Measurements from ENCODE around the gene C9orf43. TPM values are rescaled to one million over a fixed set of nuclear protein-coding genes. Genes with fewer than 3 reads are reported as not detected.
"Not testable (repeated sequence)": the region's sequence is repeated elsewhere in the genome, so short reads cannot be mapped to it uniquely, and the experiment has no call there.

The C9orf43 gene
- total RNA-seq, result under 1 TPM; 0.41 to 0.97 (median 0.61) TPM
- under 1 TPM; 0.52 to 0.72 TPM for polyA plus RNA-seq
- 0.94 reads per million for total RNA-seq

GRCh38 chr9:113410207-113410864 is at the start of gene C9orf43, which contains the start of gene POLE3:
Gene C9orf43, plus strand, starts transcription at chr9:113410747. Its CDS starts 2,747 bp downstream, at chr9:113413494.
Gene POLE3, minus strand, starts transcription at chr9:113410675. Its CDS starts 382 bp downstream, at chr9:113410293.
- peaks cover 0 to 23% (median 17%) of the 10 kb centered on the region in 5 donors for H3K36me3 Mint-ChIP-seq
- ChIA-PET POLR2A (interaction anchor here (0.6 to 4.8 kb wide), 23 partner anchors 9 to 1164 kb away, joined by 3 to 29 read pairs (median 4); partner anchors contain the start of genes ALAD, CDC26, FKBP15 and HDHD3), CTCF (interaction anchor here (1.0 to 2.0 kb wide), 9 partner anchors 9 to 245 kb away, joined by 3 to 17 read pairs (median 7); partner anchors contain the start of genes ALAD, CDC26 and PRPF4)
- Histone ChIP-seq H3K36me3 (ENCODE audit: control insufficient read depth in 2 of 3, insufficient read depth in 3 of 3, low read length in 3 of 3) (peaks cover 0 to 24% (median 0%) of the 10 kb centered on the region in 3 experiments), H3K4me1 (ENCODE audit: control insufficient read depth in 2 of 2, insufficient read depth in 2 of 2, low read length in 2 of 2) (peaks cover 3 to 9% of the 10 kb centered on the region in 2 donors), H3K4me3 (ENCODE audit: low read length) (peak within 1 kb of the TSS; percentile 92), H3K27ac (ENCODE audit: low read depth, low read length) (peak within 1 kb of the TSS; percentile 89), H3K27me3 (ENCODE audit: control insufficient read depth in 2 of 2, insufficient read depth in 2 of 2, low read length in 2 of 2) (no peaks in the 10 kb centered on the region), H3K9me3 (ENCODE audit: control insufficient read depth in 2 of 3, low read length in 3 of 3) (no peaks in the 10 kb centered on the region)
- peaks cover 0 to 2% (median 0%) of the 10 kb centered on the region in 5 donors for H3K27me3 Mint-ChIP-seq
- peaks cover 20 to 42% (median 31%) of the 10 kb centered on the region in 7 donors for H3K4me1 Mint-ChIP-seq
- peak within 1 kb of the TSS; percentile 98 to 100 (median 99) for H3K27ac Mint-ChIP-seq
- DNase-seq (peak; percentile 90 to 98 (median 96)), ATAC-seq (peak; percentile 95)
- H3K9me3 Mint-ChIP-seq, result peaks cover 0 to 4% (median 0%) of the 10 kb centered on the region in 11 donors
- H3K4me3 Mint-ChIP-seq, result peak within 1 kb of the TSS; percentile 94 to 100 (median 98)
- intact Hi-C loops (cut with micrococcal nuclease), result loop anchor here (1.0 to 10.0 kb wide), 21 partner anchors 9 to 1928 kb away; partner anchors contain the start of genes ALAD (in 2 of the 2), CDC26 (in 2 of the 2), FKBP15 (in 2 of the 2) and PRPF4 (in 2 of the 2)

- H3K36me3 Mint-ChIP-seq, result peaks cover 0 to 11% (median 0%) of the 10 kb centered on the region in 5 donors
- no peak overlapping the region for H3K4me3 Mint-ChIP-seq
- no peaks in the 10 kb centered on the region for H3K27me3 ChIP-seq (ENCODE audit: control insufficient read depth in 2 of 2, insufficient read depth in 2 of 2, low read length in 2 of 2)
- no peaks in the 10 kb centered on the region for H3K4me1 ChIP-seq (ENCODE audit: control insufficient read depth in 2 of 2, insufficient read depth in 2 of 2, low read length in 2 of 2)
- H3K27me3 Mint-ChIP-seq, result peaks cover 0 to 4% (median 0%) of the 10 kb centered on the region in 5 donors
- no peaks in the 10 kb centered on the region for H3K9me3 ChIP-seq (ENCODE audit: control insufficient read depth in 2 of 3, low read length in 3 of 3)
- H3K9me3 Mint-ChIP-seq, result no peaks in the 10 kb centered on the region
- intact Hi-C loops (cut with micrococcal nuclease), result no loop called here
- DNase-seq (no peak), ATAC-seq (no peak)
- no peak overlapping the region for H3K27ac ChIP-seq (ENCODE audit: low read depth, low read length)
- ChIA-PET POLR2A (no interaction called here), CTCF (no interaction called here)
- H3K4me1 Mint-ChIP-seq, result peaks cover 0 to 3% (median 0%) of the 10 kb centered on the region in 7 donors
- H3K4me3 ChIP-seq (ENCODE audit: low read length), result no peak overlapping the region
- H3K27ac Mint-ChIP-seq, result no peak overlapping the region
- H3K36me3 ChIP-seq (ENCODE audit: control insufficient read depth in 2 of 3, insufficient read depth in 3 of 3, low read length in 3 of 3), result no peaks in the 10 kb centered on the region
Measured at GRCh38 chr9:113361304-113362018, 49.1 kb upstream of the C9orf43 start.

DNA sequence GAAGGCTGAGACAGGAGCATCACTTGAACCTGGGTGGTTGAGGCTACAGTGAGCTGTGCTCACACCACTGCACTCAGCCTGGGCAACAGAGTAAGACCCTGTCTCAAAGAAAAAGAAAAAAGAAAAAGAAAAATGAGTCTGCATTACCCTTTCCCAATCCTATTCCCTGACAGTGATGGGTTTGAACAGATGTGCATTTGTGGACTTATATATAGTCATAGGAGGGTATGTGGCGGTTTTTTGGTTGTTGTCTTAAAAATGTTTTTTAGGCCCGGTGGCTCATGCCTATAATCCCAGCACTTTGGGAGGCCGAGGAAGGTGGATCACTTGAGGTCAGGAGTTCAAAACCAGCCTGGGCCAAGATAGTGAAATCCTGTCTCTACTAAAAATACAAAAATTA is 47.2 kb upstream of the C9orf43 start:
- CTCF ChIA-PET, result no interaction called here
- no peak overlapping the region for H3K27ac ChIP-seq (ENCODE audit: low read depth, low read length)
- no peaks in the 10 kb centered on the region for H3K4me1 ChIP-seq (ENCODE audit: control insufficient read depth in 2 of 2, insufficient read depth in 2 of 2, low read length in 2 of 2)
- H3K27me3 ChIP-seq (ENCODE audit: control insufficient read depth in 2 of 2, insufficient read depth in 2 of 2, low read length in 2 of 2), result no peaks in the 10 kb centered on the region
- no peak for ATAC-seq
- Mint-ChIP-seq H3K9me3 (no peaks in the 10 kb centered on the region), H3K4me1 (peaks cover 0 to 3% (median 0%) of the 10 kb centered on the region in 7 donors), H3K36me3 (peaks cover 0 to 5% (median 0%) of the 10 kb centered on the region in 5 donors), H3K4me3 (no peak overlapping the region), H3K27me3 (no peaks in the 10 kb centered on the region), H3K27ac (no peak overlapping the region)
- H3K36me3 ChIP-seq (ENCODE audit: control insufficient read depth in 2 of 3, insufficient read depth in 3 of 3, low read length in 3 of 3), result no peaks in the 10 kb centered on the region
- no peaks in the 10 kb centered on the region for H3K9me3 ChIP-seq (ENCODE audit: control insufficient read depth in 2 of 3, low read length in 3 of 3)
- DNase-seq, result no peak
- POLR2A ChIA-PET, result no interaction called here
- intact Hi-C loops (cut with micrococcal nuclease), result no loop called here
- no peak overlapping the region for H3K4me3 ChIP-seq (ENCODE audit: low read length)

DNA sequence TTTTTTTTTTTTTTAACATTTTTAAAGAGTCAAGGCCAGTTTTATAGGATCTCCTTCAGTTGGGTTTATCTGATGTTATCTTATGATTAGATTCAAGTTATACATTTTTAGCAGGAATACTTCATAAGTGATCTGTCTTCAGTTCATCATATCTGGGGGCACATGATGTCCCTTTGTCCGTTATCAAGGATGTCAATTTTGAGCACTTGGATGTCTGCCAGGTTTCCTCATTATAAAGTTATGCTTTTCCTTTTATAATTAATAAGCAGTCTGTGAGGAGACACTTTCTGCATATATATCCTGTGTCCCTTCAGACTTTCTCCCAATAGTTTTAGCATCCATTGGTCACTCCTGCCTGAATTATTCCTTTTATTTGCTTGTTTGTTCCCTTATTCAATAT is 45.6 kb upstream of the C9orf43 start:
- H3K27ac ChIP-seq (ENCODE audit: low read depth, low read length), result no peak overlapping the region
- H3K36me3 ChIP-seq (ENCODE audit: control insufficient read depth in 2 of 3, insufficient read depth in 3 of 3, low read length in 3 of 3), result no peaks in the 10 kb centered on the region
- Mint-ChIP-seq H3K27me3 (no peaks in the 10 kb centered on the region), H3K27ac (peak overlapping the region in 1 of 9 donors; percentile 79), H3K9me3 (no peaks in the 10 kb centered on the region), H3K36me3 (peaks cover 0 to 7% (median 0%) of the 10 kb centered on the region in 5 donors), H3K4me3 (no peak overlapping the region), H3K4me1 (peaks cover 0 to 3% (median 0%) of the 10 kb centered on the region in 7 donors)
- no peaks in the 10 kb centered on the region for H3K9me3 ChIP-seq (ENCODE audit: control insufficient read depth in 2 of 3, low read length in 3 of 3)
- ATAC-seq (no peak), DNase-seq (no peak)
- ChIA-PET CTCF (no interaction called here), POLR2A (interaction anchor here (0.6 to 1.0 kb wide), 2 partner anchors 8 to 38 kb away, joined by 3 read pairs; no protein-coding TSS in a partner anchor)
- no peaks in the 10 kb centered on the region for H3K4me1 ChIP-seq (ENCODE audit: control insufficient read depth in 2 of 2, insufficient read depth in 2 of 2, low read length in 2 of 2)
- H3K27me3 ChIP-seq (ENCODE audit: control insufficient read depth in 2 of 2, insufficient read depth in 2 of 2, low read length in 2 of 2), result no peaks in the 10 kb centered on the region
- no peak overlapping the region for H3K4me3 ChIP-seq (ENCODE audit: low read length)
- intact Hi-C loops (cut with micrococcal nuclease), result no loop called here

- H3K36me3 Mint-ChIP-seq; H3K36me3 ChIP-seq (ENCODE audit: control insufficient read depth in 2 of 3, insufficient read depth in 3 of 3, low read length in 3 of 3); intact Hi-C loops (cut with micrococcal nuclease); H3K9me3 ChIP-seq (ENCODE audit: control insufficient read depth in 2 of 3, low read length in 3 of 3); H3K9me3 Mint-ChIP-seq; ATAC-seq; DNase-seq; H3K27me3 Mint-ChIP-seq; H3K4me1 Mint-ChIP-seq; H3K27me3 ChIP-seq (ENCODE audit: control insufficient read depth in 2 of 2, insufficient read depth in 2 of 2, low read length in 2 of 2); H3K4me3 Mint-ChIP-seq; H3K4me1 ChIP-seq (ENCODE audit: control insufficient read depth in 2 of 2, insufficient read depth in 2 of 2, low read length in 2 of 2); H3K27ac ChIP-seq (ENCODE audit: low read depth, low read length); H3K4me3 ChIP-seq (ENCODE audit: low read length): not testable (repeated sequence)
- peak overlapping the region in 1 of 9 donors; percentile 79 for H3K27ac Mint-ChIP-seq
- ChIA-PET POLR2A (interaction anchor here (1.1 kb wide), 1 partner anchor 11 kb away, joined by 4 read pairs; the partner anchor contains the start of gene HDHD3), CTCF (interaction anchor here (0.7 kb wide), 1 partner anchor 24 kb away, joined by 4 read pairs; no protein-coding TSS in a partner anchor)
Measured at GRCh38 chr9:113365652-113366051, 44.9 kb upstream of the C9orf43 start.

DNA sequence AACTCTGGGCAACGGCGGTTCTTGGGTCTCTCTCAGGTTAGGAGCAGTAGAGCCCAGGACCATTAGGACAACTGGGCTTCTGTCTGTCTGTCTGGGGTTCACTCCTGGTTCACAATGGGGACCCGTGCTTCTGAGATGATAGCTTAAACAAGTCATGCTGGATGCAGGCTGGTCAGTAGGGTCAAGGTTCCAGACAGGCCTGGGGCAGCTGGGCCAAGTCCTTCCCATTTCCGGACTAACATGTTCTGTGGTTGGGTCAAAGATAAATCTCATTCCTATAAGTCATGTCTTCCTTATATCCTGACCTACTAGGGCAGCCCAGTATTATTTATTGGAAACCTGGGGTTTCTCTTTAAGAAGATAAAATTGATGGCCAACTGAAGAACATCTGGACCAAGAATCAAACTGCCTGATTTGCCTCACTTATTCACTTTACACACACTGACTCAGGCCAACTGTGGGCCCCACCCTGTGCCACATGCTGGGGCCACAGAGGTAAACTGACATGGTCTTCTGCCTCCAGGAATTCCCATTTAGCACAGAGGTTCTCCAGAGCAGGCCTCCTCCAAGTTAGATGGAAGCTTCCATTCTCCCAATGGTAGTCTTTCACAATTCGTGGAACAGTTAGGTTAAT is 42.1 kb upstream of the C9orf43 start:
- Mint-ChIP-seq H3K9me3 (no peaks in the 10 kb centered on the region), H3K4me1 (peaks cover 0 to 6% (median 0%) of the 10 kb centered on the region in 7 donors), H3K4me3 (no peak overlapping the region), H3K27ac (no peak overlapping the region), H3K36me3 (peaks cover 0 to 5% (median 0%) of the 10 kb centered on the region in 5 donors), H3K27me3 (no peaks in the 10 kb centered on the region)
- no peak overlapping the region for H3K27ac ChIP-seq (ENCODE audit: low read depth, low read length)
- DNase-seq (no peak), ATAC-seq (no peak)
- peaks cover 0 to 11% (median 0%) of the 10 kb centered on the region in 3 experiments for H3K36me3 ChIP-seq (ENCODE audit: control insufficient read depth in 2 of 3, insufficient read depth in 3 of 3, low read length in 3 of 3)
- H3K27me3 ChIP-seq (ENCODE audit: control insufficient read depth in 2 of 2, insufficient read depth in 2 of 2, low read length in 2 of 2), result no peaks in the 10 kb centered on the region
- no peaks in the 10 kb centered on the region for H3K9me3 ChIP-seq (ENCODE audit: control insufficient read depth in 2 of 3, low read length in 3 of 3)
- H3K4me3 ChIP-seq (ENCODE audit: low read length), result no peak overlapping the region
- intact Hi-C loops (cut with micrococcal nuclease), result no loop called here
- ChIA-PET CTCF (no interaction called here), POLR2A (interaction anchor here (0.7 kb wide), 1 partner anchor 102 kb away, joined by 4 read pairs; no protein-coding TSS in a partner anchor)
- no peaks in the 10 kb centered on the region for H3K4me1 ChIP-seq (ENCODE audit: control insufficient read depth in 2 of 2, insufficient read depth in 2 of 2, low read length in 2 of 2)
